GM12892 (cell line): Measurements from ENCODE around the gene PHACTR3.

Source experiments
- POLR2A ChIP-seq: IDR thresholded peaks from 2 replicates; pipeline ENCODE4 v1.6.1; 2011; ENCODE audit warnings: low read depth, low read length, control low read depth
- POLR2AphosphoS5 ChIP-seq: IDR thresholded peaks from 2 replicates; pipeline ENCODE4 v1.6.1; 2011; ENCODE audit warnings: low read depth, low read length, control low read depth
- TAF1 ChIP-seq: IDR thresholded peaks from 2 replicates; pipeline ENCODE4 v1.6.1; 2011; ENCODE audit warnings: low read depth, mild to moderate bottlenecking, control low read depth, low read length, borderline replicate concordance

DNA sequence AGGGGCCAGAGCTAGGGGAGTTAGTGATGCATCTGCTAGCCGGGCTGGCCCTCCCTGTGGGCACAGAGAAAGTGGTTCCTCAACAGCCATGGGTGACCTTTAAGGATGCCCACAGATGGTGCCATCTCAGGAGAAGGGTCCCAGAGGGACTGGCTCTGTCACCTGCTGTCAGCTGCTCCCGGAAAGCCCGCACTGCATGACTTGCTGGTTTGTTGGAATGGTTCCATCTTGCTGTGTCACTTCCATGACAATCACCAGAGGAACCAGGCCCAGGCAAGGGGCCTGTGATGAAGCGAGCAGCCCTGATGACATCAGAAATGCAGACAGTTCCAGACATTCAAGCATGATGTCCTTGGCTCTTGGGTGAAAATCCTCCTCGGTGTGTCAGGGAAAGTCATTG lies 125.2 kb downstream of the PHACTR3 start:
- TF ChIP-seq POLR2A (no peak), POLR2AphosphoS5 (no peak), TAF1 (no peak)
